B cell (primary cell): Measurements from ENCODE around the gene EMX1.

Experiments
- EZH2 ChIP-seq: IDR thresholded peaks from 2 replicates; pipeline ENCODE4 v1.6.1; 2012; ENCODE audit warnings: borderline replicate concordance, low read depth, mild to moderate bottlenecking, moderate library complexity, low read length; ENCODE audit not compliant: insufficient read depth, poor library complexity, severe bottlenecking
- TF ChIP-seq, protein P1 (sequence below): fragments of 200-600 bp; IDR thresholded peaks from one replicate; pipeline ENCODE4 v1.8.0; 2022; ENCODE audit warnings: antibody characterized with exemption, mild to moderate bottlenecking

DNA sequence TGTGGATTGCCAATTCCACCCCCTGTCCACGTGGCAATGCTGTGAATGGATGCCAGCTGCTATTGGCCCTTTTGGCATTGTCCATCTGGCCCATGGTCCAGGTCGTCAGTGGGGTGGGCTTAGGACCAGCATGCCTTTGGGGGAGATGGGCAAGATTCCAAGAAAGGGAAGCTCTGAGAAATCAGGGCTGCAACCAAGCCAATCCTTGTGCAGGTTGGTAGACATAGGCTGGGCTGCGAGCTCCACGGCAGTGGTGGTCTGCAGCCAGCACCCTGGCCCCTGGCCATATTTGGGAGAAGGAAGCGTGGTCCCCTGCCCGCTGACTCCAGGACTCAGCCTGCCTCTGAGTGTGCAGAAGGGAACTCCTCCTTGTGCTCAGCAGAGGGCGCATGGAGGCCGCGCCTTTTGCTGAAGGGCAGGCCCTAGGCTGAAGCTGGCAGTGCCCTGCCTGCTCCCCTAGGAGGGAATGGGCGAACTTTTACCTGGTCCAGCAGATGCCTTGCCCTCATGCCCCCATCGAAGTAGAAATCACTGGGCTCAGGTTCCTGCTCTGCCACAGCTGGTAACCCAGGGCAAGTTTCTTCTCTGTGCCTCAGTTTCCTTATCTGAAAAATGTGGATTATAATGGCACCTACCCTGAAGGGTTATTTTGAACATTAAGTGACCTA is 24.7 kb upstream of the EMX1 start:
- TF ChIP-seq, protein P1, sequence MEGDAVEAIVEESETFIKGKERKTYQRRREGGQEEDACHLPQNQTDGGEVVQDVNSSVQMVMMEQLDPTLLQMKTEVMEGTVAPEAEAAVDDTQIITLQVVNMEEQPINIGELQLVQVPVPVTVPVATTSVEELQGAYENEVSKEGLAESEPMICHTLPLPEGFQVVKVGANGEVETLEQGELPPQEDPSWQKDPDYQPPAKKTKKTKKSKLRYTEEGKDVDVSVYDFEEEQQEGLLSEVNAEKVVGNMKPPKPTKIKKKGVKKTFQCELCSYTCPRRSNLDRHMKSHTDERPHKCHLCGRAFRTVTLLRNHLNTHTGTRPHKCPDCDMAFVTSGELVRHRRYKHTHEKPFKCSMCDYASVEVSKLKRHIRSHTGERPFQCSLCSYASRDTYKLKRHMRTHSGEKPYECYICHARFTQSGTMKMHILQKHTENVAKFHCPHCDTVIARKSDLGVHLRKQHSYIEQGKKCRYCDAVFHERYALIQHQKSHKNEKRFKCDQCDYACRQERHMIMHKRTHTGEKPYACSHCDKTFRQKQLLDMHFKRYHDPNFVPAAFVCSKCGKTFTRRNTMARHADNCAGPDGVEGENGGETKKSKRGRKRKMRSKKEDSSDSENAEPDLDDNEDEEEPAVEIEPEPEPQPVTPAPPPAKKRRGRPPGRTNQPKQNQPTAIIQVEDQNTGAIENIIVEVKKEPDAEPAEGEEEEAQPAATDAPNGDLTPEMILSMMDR: peak; percentile 66
- no peak for TF ChIP-seq EZH2
